Right renal pelvis (tissue), 4 donors: ENCODE data around the gene AFF2. TPM values are rescaled to one million over a fixed set of nuclear protein-coding genes. Genes with fewer than 3 reads are reported as not detected.

ENCODE experiments used
- DNase-seq, 4 donors: peaks; one replicate each; pipeline ENCODE4 v3.0.0-alpha.2; 2013; ENCODE audit warnings: low read depth in 4 of 4, low spot score in 3 of 4, missing footprints in 1 of 4
- polyA plus RNA-seq, 4 donors: library from polyadenylated mRNA; unstranded; fragments of 120-200 nt; gene quantifications; one replicate each; pipeline ENCODE4 v1.2.1, GENCODE V29; 2013; ENCODE audit not compliant: insufficient read length in 4 of 4

AFF2 gene
- polyA plus RNA-seq, 4 donors, result 4.7 to 5.9 (median 5.0) TPM

DNA sequence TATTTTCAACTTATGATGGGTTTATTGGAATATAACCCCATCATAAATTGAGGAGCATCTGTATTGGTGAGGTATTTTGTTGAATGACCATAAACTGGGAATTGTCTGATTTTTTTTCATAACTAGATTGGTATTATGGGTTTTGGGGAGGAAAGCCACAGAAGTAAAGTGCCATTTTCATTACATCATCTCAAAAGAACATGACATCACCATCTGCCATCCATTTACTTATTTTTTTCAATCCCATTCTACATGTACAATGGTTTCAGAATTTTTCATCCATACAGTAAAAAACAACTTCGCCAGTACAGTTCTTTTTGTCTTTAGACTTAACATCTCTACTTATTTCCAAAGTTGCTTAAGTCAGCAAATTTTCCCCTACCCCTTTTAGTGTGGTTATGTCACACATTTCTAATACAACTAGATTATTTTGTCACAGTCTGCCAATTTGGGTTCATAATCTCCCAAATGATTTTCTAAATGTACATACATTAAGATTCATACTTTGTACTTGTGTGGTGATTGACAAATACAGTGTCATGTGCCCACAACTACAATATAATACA is 545.3 kb downstream of the AFF2 start:
- no peak for DNase-seq
